H1 (cell line): ENCODE results near the gene CCDC191. TPM values are rescaled to one million over a fixed set of nuclear protein-coding genes. Genes with fewer than 3 reads are reported as not detected.

Experiments used
- CTCF ChIA-PET: fragments of 300-600 bp; sonication (Branson Sonifier 250); formaldehyde crosslinking; loops from one replicate; lab custom pipeline; 2021; ENCODE audit not compliant: partially characterized antibody; lab: Charles Lee
- POLR2A ChIA-PET: fragments of 300-600 bp; sonication (Branson Sonifier 250); formaldehyde crosslinking; loops from one replicate; lab custom pipeline; 2021; ENCODE audit warnings: inconsistent platforms; ENCODE audit not compliant: partially characterized antibody; lab: Charles Lee
- DNase-seq, 2 experiments: peaks; one replicate each; pipeline versions ENCODE4 v3.0.0 to v3.0.0-alpha.2; 2010 to 2022; ENCODE audit warnings: low spot score in 2 of 2, low read depth in 1 of 2, mixed read lengths in 1 of 2
- FAIRE-seq: peaks from 2 replicates; lab custom pipeline; 2011; peaks lifted over from hg19 to GRCh38; lab: Jason Lieb, UNC
- H2AFZ ChIP-seq: 2 replicates; pipeline ENCODE4 v1.8.1; 2012; ENCODE audit warnings: low read length, inconsistent platforms
- H2AK5ac ChIP-seq: 2 replicates; pipeline ENCODE4 v1.6.1; 2013; ENCODE audit warnings: low read depth, low read length
- H2BK120ac ChIP-seq: replicated peaks from 2 replicates; pipeline ENCODE3; 2013; ENCODE audit warnings: low read depth, low read length, inconsistent platforms
- H2BK12ac ChIP-seq: 2 replicates; pipeline ENCODE4 v1.6.1; 2013; ENCODE audit warnings: low read depth, low read length
- H2BK15ac ChIP-seq: 2 replicates; pipeline ENCODE4 v1.6.1; 2013; ENCODE audit warnings: low read length
- H2BK20ac ChIP-seq: 2 replicates; pipeline ENCODE4 v1.6.1; 2013; ENCODE audit warnings: low read length
- H2BK5ac ChIP-seq: 2 replicates; pipeline ENCODE4 v1.6.1; 2013; ENCODE audit warnings: low read depth, low read length
- H3K14ac ChIP-seq: 2 replicates; pipeline ENCODE4 v1.6.1; 2013; ENCODE audit warnings: inconsistent platforms; ENCODE audit not compliant: insufficient read length
- H3K18ac ChIP-seq: 2 replicates; pipeline ENCODE4 v1.6.1; 2013; ENCODE audit warnings: low read length; ENCODE audit errors: extremely low read depth
- H3K23ac ChIP-seq: 2 replicates; pipeline ENCODE4 v1.6.1; 2013; ENCODE audit warnings: inconsistent platforms; ENCODE audit not compliant: insufficient read length
- H3K23me2 ChIP-seq: 2 replicates; pipeline ENCODE4 v1.6.1; 2013; ENCODE audit warnings: low read depth, low read length
- H3K27ac ChIP-seq: 2 replicates; pipeline ENCODE4 v1.6.1; 2011; ENCODE audit warnings: low read depth, low read length, inconsistent platforms
- H3K27me3 ChIP-seq, 4 experiments: replicated peaks in 1 of 4; 1 replicate in 1 of 4; 2 replicates in 3 of 4; pipeline versions ENCODE4 v1.6.1 to v1.8.1; 2011 to 2013; ENCODE audit warnings: low read length in 3 of 4, mild to moderate bottlenecking in 3 of 4, inconsistent platforms in 2 of 4, mixed read lengths in 2 of 4, moderate library complexity in 1 of 4; ENCODE audit not compliant: control insufficient read depth in 3 of 4, insufficient read depth in 3 of 4; ENCODE audit errors: extremely low read depth in 1 of 4
- H3K36me3 ChIP-seq, 4 experiments: 2 replicates each; pipeline versions ENCODE4 v1.6.1 to v1.8.1; 2011 to 2013; ENCODE audit warnings: mild to moderate bottlenecking in 4 of 4, low read length in 3 of 4, moderate library complexity in 2 of 4, control low read depth in 1 of 4, inconsistent platforms in 1 of 4; ENCODE audit not compliant: insufficient read depth in 4 of 4, control insufficient read depth in 2 of 4
- H3K4ac ChIP-seq: replicated peaks from 2 replicates; pipeline ENCODE3; 2013; ENCODE audit warnings: low read length, low read depth, mixed read lengths, inconsistent platforms; ENCODE audit not compliant: insufficient read length
- H3K4me1 ChIP-seq, 4 experiments: replicated peaks in 1 of 4; 1 replicate in 1 of 4; 2 replicates in 3 of 4; pipeline versions ENCODE4 v1.6.1 to v1.8.1; 2011 to 2013; ENCODE audit warnings: low read length in 3 of 4, inconsistent platforms in 2 of 4, mixed read lengths in 1 of 4; ENCODE audit not compliant: insufficient read depth in 4 of 4, control insufficient read depth in 3 of 4
- H3K4me2 ChIP-seq, 2 experiments: 2 replicates each; pipeline versions ENCODE4 v1.6.1 to v1.8.1; 2011 to 2013; ENCODE audit warnings: low read depth in 2 of 2, low read length in 2 of 2, control low read depth in 1 of 2, inconsistent platforms in 1 of 2, mild to moderate bottlenecking in 1 of 2; ENCODE audit not compliant: insufficient read depth in 1 of 2
- H3K4me3 ChIP-seq, 4 experiments: fragments of 200-600, 300-600 bp in 1 of 4; sonication (generic), shearing (Covaris generic), sonication (Bioruptor Twin) in 1 of 4; 2 replicates each; pipeline versions ENCODE4 v1.5.1 to v1.8.1; 2011 to 2016; ENCODE audit warnings: low read length in 4 of 4, low read depth in 3 of 4, control low read depth in 2 of 4, inconsistent platforms in 2 of 4, mild to moderate bottlenecking in 2 of 4, mixed read lengths in 1 of 4, moderate library complexity in 1 of 4; ENCODE audit not compliant: insufficient read depth in 2 of 4; ENCODE audit errors: extremely low read depth in 1 of 4
- H3K56ac ChIP-seq: replicated peaks from 2 replicates; pipeline ENCODE3; 2013; ENCODE audit warnings: low read depth, mild to moderate bottlenecking, mixed read lengths, low read length, inconsistent platforms; ENCODE audit not compliant: insufficient read length
- H3K79me1 ChIP-seq: 2 replicates; pipeline ENCODE4 v1.6.1; 2013; ENCODE audit warnings: low read depth, low read length, control low read depth
- H3K79me2 ChIP-seq, 2 experiments: 2 replicates each; pipeline versions ENCODE4 v1.6.1 to v1.8.1; 2012 to 2013; ENCODE audit warnings: low read length in 2 of 2, mild to moderate bottlenecking in 2 of 2, inconsistent platforms in 1 of 2; ENCODE audit not compliant: insufficient read depth in 2 of 2, control insufficient read depth in 1 of 2
- H3K9ac ChIP-seq, 4 experiments: replicated peaks in 1 of 4; 1 replicate in 1 of 4; 2 replicates in 3 of 4; pipeline versions ENCODE4 v1.6.1 to v1.8.1; 2011 to 2013; ENCODE audit warnings: low read depth in 3 of 4, low read length in 3 of 4, control low read depth in 2 of 4, mild to moderate bottlenecking in 2 of 4, moderate library complexity in 2 of 4, inconsistent platforms in 1 of 4; ENCODE audit errors: extremely low read depth in 1 of 4
- H3K9me3 ChIP-seq, 2 experiments: 2 replicates each; pipeline versions ENCODE4 v1.6.1 to v1.8.1; 2012 to 2013; ENCODE audit warnings: mild to moderate bottlenecking in 2 of 2, moderate library complexity in 2 of 2, control low read depth in 1 of 2, inconsistent platforms in 1 of 2, low read depth in 1 of 2, low read length in 1 of 2, mixed read lengths in 1 of 2; ENCODE audit not compliant: insufficient read depth in 2 of 2
- H4K20me1 ChIP-seq, 2 experiments: replicated peaks in 1 of 2; 2 replicates each; pipeline versions ENCODE3 to v1.8.1; 2011 to 2013; ENCODE audit warnings: inconsistent platforms in 2 of 2, low read length in 2 of 2, mild to moderate bottlenecking in 1 of 2; ENCODE audit not compliant: insufficient read depth in 2 of 2, control insufficient read depth in 1 of 2
- H4K5ac ChIP-seq: 2 replicates; pipeline ENCODE4 v1.6.1; 2013; ENCODE audit warnings: low read length, low read depth, mixed read lengths, inconsistent platforms; ENCODE audit not compliant: insufficient read length
- H4K8ac ChIP-seq: 2 replicates; pipeline ENCODE4 v1.8.0; 2013; ENCODE audit warnings: mild to moderate bottlenecking, moderate library complexity, low read length, inconsistent platforms; ENCODE audit not compliant: insufficient read depth; ENCODE audit errors: extremely low read depth
- H4K91ac ChIP-seq: replicated peaks from 2 replicates; pipeline ENCODE3; 2013; ENCODE audit warnings: low read length, mixed read lengths, inconsistent platforms; ENCODE audit not compliant: insufficient read length
- BACH1 ChIP-seq: IDR thresholded peaks from 2 replicates; pipeline ENCODE4 v1.6.1; 2012; ENCODE audit warnings: low read length, improper control_type of control experiment
- CBX5 ChIP-seq: fragments of 300-800, 300-1000 bp; sonication (generic); IDR thresholded peaks from 2 replicates; pipeline ENCODE4 v1.7.1; 2016; ENCODE audit warnings: antibody characterized with exemption, low read length, low read depth
- CTBP2 ChIP-seq: IDR thresholded peaks from 2 replicates; pipeline ENCODE4 v1.7.0; 2011; ENCODE audit warnings: borderline replicate concordance, mild to moderate bottlenecking, moderate library complexity, mixed read lengths, low read length; ENCODE audit not compliant: insufficient read depth, insufficient read length
- GABPA ChIP-seq: IDR thresholded peaks from 2 replicates; pipeline ENCODE4 v1.6.1; 2011; ENCODE audit warnings: mild to moderate bottlenecking, low read length, moderate library complexity, borderline replicate concordance; ENCODE audit not compliant: insufficient read depth
- JUND ChIP-seq: IDR thresholded peaks from 2 replicates; pipeline ENCODE4 v1.6.1; 2011; ENCODE audit warnings: mild to moderate bottlenecking, improper control_type of control experiment, low read length
- KDM4A ChIP-seq: IDR thresholded peaks from one replicate; pipeline ENCODE4 v1.7.1; 2012; ENCODE audit warnings: low read depth, mild to moderate bottlenecking, moderate library complexity, low read length, inconsistent platforms; ENCODE audit not compliant: severe bottlenecking
- MAFK ChIP-seq: IDR thresholded peaks from 2 replicates; pipeline ENCODE4 v1.6.1; 2012; ENCODE audit warnings: low read depth, mild to moderate bottlenecking, improper control_type of control experiment, low read length
- NANOG ChIP-seq: IDR thresholded peaks from 2 replicates; pipeline ENCODE4 v1.6.1; 2011; ENCODE audit warnings: low read length, low read depth, mild to moderate bottlenecking, inconsistent platforms; ENCODE audit not compliant: insufficient read depth, poor library complexity, severe bottlenecking
- POU5F1 ChIP-seq: IDR thresholded peaks from 2 replicates; pipeline ENCODE4 v1.6.1; 2011; ENCODE audit warnings: low read depth, mild to moderate bottlenecking, low read length, moderate library complexity
- RNF2 ChIP-seq: fragments of 200-900, 300-1000 bp; sonication (generic); IDR thresholded peaks from 2 replicates; pipeline ENCODE4 v1.7.1; 2016; ENCODE audit warnings: borderline replicate concordance, low read depth, mild to moderate bottlenecking, antibody characterized with exemption, low read length; ENCODE audit not compliant: poor library complexity, severe bottlenecking; ENCODE audit errors: missing control alignments
- RXRA ChIP-seq: IDR thresholded peaks from 2 replicates; pipeline ENCODE4 v1.6.1; 2011; ENCODE audit warnings: low read depth, mild to moderate bottlenecking, low read length, moderate library complexity; ENCODE audit not compliant: insufficient read depth
- SP1 ChIP-seq: IDR thresholded peaks from 2 replicates; pipeline ENCODE4 v1.6.1; 2011; ENCODE audit warnings: low read depth, low read length
- SUZ12 ChIP-seq: fragments of 200-600 bp; sonication (generic); IDR thresholded peaks from 2 replicates; pipeline ENCODE4 v1.6.1; 2012; ENCODE audit warnings: mild to moderate bottlenecking, inconsistent platforms, low read length, moderate library complexity, mixed read lengths
- TAF7 ChIP-seq: optimal IDR thresholded peaks from 2 replicates; pipeline ENCODE3; 2011; ENCODE audit warnings: low read depth, mild to moderate bottlenecking, inconsistent platforms, low read length, moderate library complexity, borderline replicate concordance
- WGBS, 2 experiments: shearing (Covaris generic) in 1 of 2; methylation state at CpG; one replicate each; pipeline versions ENCODE4 v1.1.6 to v1.1.7; 2013 to 2015; ENCODE audit warnings: low lambda C conversion rate in 2 of 2, mixed read lengths in 2 of 2, inconsistent platforms in 1 of 2, low coverage in 1 of 2, missing lambda C conversion rate in 1 of 2; ENCODE audit not compliant: insufficient replicate concordance in 2 of 2, insufficient coverage in 1 of 2, insufficient read length in 1 of 2; ENCODE audit errors: extremely low coverage in 1 of 2, missing lambda C conversion rate in 1 of 2; 5-methylcytosine and 5-hydroxymethylcytosine counted together
- polyA plus RNA-seq, 7 experiments: library from polyadenylated mRNA; depleted of rRNA in 3 of 7; stranded (reverse) in 5 of 7; unstranded in 2 of 7; fragments of >200 nt in 5 of 7; fragments of 200-250 nt in 2 of 7; gene quantifications; 1 replicate in 5 of 7; 2 replicates in 1 of 7; 4 replicates in 1 of 7; pipeline versions ENCODE4 v1.2.1 to v1.2.3, GENCODE V29; 2011 to 2013; ENCODE audit warnings: missing spikeins in 2 of 7, mixed read lengths in 2 of 7
- total RNA-seq: library from RNA; stranded (reverse); fragmentation: NEBNext Ultra II Directional; extraction: Animal tissue kit (Norgen Biotek cat#: 25700); gene quantifications from 2 replicates; pipeline ENCODE4 v1.2.1, GENCODE V29; 2021

Gene CCDC191
- total and polyA plus RNA-seq, 2 of the 8 experiments (the other 6 are each of a cell fraction or from before 2014, with no cell fraction given) = 0.65 to 1.3 TPM

DNA sequence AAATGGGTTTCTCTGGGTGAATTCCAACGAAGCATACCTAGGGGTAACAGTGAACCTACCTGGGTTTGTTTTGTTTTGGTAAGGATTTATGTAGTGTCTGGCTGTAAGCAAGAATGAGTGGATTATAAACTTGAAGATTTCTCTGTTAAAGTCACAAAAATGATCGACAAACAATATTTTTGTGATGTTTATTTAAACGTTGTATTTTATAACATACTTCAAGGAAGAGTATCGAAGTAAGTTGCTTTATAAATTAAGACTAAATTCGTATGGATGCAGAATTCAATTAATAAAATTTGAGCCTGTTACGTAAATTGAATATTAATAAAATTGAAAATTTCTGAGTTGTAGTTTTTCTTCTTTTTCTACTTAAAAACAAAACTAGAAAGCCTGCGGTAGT, 109.5 kb downstream of the CCDC191 start:
- H3K23ac ChIP-seq = no peak overlapping the region
- no peak overlapping the region for H3K4ac ChIP-seq
- ChIA-PET POLR2A (no interaction called here), CTCF (no interaction called here)
- no peak overlapping the region for H3K56ac ChIP-seq
- H3K23me2 ChIP-seq = peaks cover 5% of the 10 kb centered on the region; the same call in 1 of the 2 replicates
- H4K20me1 ChIP-seq = no peaks in the 10 kb centered on the region
- no peak overlapping the region for H3K14ac ChIP-seq
- 0 out of 7 replicates have a peak, but pooled peaks cover 0 to 3% (median 1%) of the 10 kb centered on the region in 4 experiments for H3K27me3 ChIP-seq
- no peak overlapping the region for H2BK20ac ChIP-seq
- H3K4me2 ChIP-seq = peak overlapping the region; percentile 81 to 90
- no peak overlapping the region for H4K8ac ChIP-seq
- H2AFZ ChIP-seq = peak overlapping the region; percentile 49; the same call in 1 of the 2 replicates
- no peak overlapping the region for H2BK120ac ChIP-seq
- no peaks in the 10 kb centered on the region for H3K79me2 ChIP-seq
- no peaks in the 10 kb centered on the region for H3K9me3 ChIP-seq
- H2BK5ac ChIP-seq = no peak overlapping the region
- H3K9ac ChIP-seq = no peak overlapping the region
- no peaks in the 10 kb centered on the region for H3K79me1 ChIP-seq
- no peak overlapping the region for H3K18ac ChIP-seq
- no peak overlapping the region for H2BK15ac ChIP-seq
- H3K4me3 ChIP-seq = peak overlapping the region; percentile 52 to 78 (median 68)
- no peak overlapping the region for H2AK5ac ChIP-seq
- 59% methylated on average over 7 of the region's 7 CpGs; no CpG with 5 or more reads in 1 of the 2 experiments for WGBS, 2 experiments
- H3K4me1 ChIP-seq = peaks cover 0 to 4% (median 0%) of the 10 kb centered on the region in 4 experiments; a peak in 3 of 7 replicates
- no peak overlapping the region for H4K5ac ChIP-seq
- H3K27ac ChIP-seq = no peak overlapping the region
- DNase-seq = no peak
- no peak for FAIRE-seq
- H4K91ac ChIP-seq = no peak overlapping the region
- H2BK12ac ChIP-seq = no peak overlapping the region
- H3K36me3 ChIP-seq = no peaks in the 10 kb centered on the region
- TF ChIP-seq KDM4A (no peak), SUZ12 (no peak), MAFK (no peak), CTBP2 (no peak), RNF2 (no peak), TAF7 (no peak), NANOG (no peak), BACH1 (no peak), CBX5 (no peak), GABPA (no peak), RXRA (no peak), POU5F1 (no peak), SP1 (no peak), JUND (no peak)
